ENCODE measurements around the gene HSPA2. TPM values are rescaled to one million over a fixed set of nuclear protein-coding genes. Genes with fewer than 3 reads are reported as not detected.

Gene HSPA2
- total RNA-seq, 1 experiment from 2014 or later, result 30.2 TPM

- TF ChIP-seq, protein P1, sequence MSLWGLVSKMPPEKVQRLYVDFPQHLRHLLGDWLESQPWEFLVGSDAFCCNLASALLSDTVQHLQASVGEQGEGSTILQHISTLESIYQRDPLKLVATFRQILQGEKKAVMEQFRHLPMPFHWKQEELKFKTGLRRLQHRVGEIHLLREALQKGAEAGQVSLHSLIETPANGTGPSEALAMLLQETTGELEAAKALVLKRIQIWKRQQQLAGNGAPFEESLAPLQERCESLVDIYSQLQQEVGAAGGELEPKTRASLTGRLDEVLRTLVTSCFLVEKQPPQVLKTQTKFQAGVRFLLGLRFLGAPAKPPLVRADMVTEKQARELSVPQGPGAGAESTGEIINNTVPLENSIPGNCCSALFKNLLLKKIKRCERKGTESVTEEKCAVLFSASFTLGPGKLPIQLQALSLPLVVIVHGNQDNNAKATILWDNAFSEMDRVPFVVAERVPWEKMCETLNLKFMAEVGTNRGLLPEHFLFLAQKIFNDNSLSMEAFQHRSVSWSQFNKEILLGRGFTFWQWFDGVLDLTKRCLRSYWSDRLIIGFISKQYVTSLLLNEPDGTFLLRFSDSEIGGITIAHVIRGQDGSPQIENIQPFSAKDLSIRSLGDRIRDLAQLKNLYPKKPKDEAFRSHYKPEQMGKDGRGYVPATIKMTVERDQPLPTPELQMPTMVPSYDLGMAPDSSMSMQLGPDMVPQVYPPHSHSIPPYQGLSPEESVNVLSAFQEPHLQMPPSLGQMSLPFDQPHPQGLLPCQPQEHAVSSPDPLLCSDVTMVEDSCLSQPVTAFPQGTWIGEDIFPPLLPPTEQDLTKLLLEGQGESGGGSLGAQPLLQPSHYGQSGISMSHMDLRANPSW (CRISPR knock-in tag; conservative IDR thresholded peaks at IDR 0.05; ENCODE audit: low read depth), result no peak
Measured at GRCh38 chr14:64574371-64575107, 34.0 kb downstream of the HSPA2 start (continued).

- no peak for DNase-seq (ENCODE audit: low spot score)
- no peak for ATAC-seq
- peaks cover 43% of the 10 kb centered on the region for H3K4me1 Mint-ChIP-seq
- TF ChIP-seq TP53 (CRISPR knock-in tag; IDR thresholded peaks at IDR 0.05) (no peak), ZNF219 (CRISPR knock-in tag; IDR thresholded peaks at IDR 0.05; ENCODE audit: borderline replicate concordance) (no peak), NFATC4 (CRISPR knock-in tag; IDR thresholded peaks at IDR 0.05) (no peak), FOXK1 (CRISPR knock-in tag; IDR thresholded peaks at IDR 0.05) (no peak), CREM (CRISPR knock-in tag; IDR thresholded peaks at IDR 0.05) (no peak), IRF2 (CRISPR knock-in tag; IDR thresholded peaks at IDR 0.05; ENCODE audit: borderline replicate concordance, low read depth) (no peak), ZBTB21 (CRISPR knock-in tag; IDR thresholded peaks at IDR 0.05; ENCODE audit: borderline replicate concordance) (no peak), SOX15 (CRISPR knock-in tag; IDR thresholded peaks at IDR 0.05) (no peak), CTCF (IDR thresholded peaks at IDR 0.05) (no peak), ETV6 (CRISPR knock-in tag; IDR thresholded peaks at IDR 0.05) (no peak)
- TF ChIP-seq, protein P2, sequence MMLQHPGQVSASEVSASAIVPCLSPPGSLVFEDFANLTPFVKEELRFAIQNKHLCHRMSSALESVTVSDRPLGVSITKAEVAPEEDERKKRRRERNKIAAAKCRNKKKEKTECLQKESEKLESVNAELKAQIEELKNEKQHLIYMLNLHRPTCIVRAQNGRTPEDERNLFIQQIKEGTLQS (CRISPR knock-in tag; conservative IDR thresholded peaks at IDR 0.05), result no peak
- ChIA-PET POLR2A (no interaction called here), CTCF (no interaction called here)
- 0 out of 2 replicates have a peak, but pooled peaks cover 2% of the 10 kb centered on the region for H3K36me3 Mint-ChIP-seq
- H3K9me3 Mint-ChIP-seq, result no peaks in the 10 kb centered on the region
- no peaks in the 10 kb centered on the region for H3K27me3 Mint-ChIP-seq (ENCODE audit: low read depth)
- no peak overlapping the region for H3K4me3 Mint-ChIP-seq
- peak overlapping the region; percentile 3; the same call in 1 of the 2 replicates for H3K27ac Mint-ChIP-seq
Measured at GRCh38 chr14:64577211-64577610, 36.7 kb downstream of the HSPA2 start.

DNA sequence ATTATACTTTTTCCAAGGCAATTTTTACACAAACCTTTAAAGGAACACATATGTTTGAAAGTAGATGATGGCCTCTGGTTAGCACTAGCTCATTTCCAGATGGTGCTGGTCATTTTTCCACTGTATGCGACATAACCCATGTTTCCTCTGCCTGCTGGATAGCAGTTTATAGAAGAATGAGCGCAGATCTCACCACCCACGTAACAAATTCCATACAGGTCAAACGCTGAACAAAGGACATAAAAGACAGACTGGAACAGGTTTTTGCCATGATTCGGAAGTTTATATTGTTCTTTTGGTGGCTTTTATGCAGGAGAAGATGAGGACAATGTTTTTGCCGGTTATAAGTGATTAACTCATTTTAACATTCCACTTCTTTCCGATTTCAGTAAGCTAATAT is 39.9 kb downstream of the HSPA2 start:
- H3K36me3 Mint-ChIP-seq, result 0 out of 2 replicates have a peak, but pooled peaks cover 2% of the 10 kb centered on the region
- no peak for DNase-seq (ENCODE audit: low spot score)
- POLR2A ChIA-PET, result no interaction called here
- no peaks in the 10 kb centered on the region for H3K9me3 Mint-ChIP-seq
- CTCF ChIA-PET, result interaction anchor here (0.9 to 1.2 kb wide), 3 partner anchors 57 to 184 kb away, joined by 3 to 4 read pairs (median 3); no protein-coding TSS in a partner anchor
- no peak overlapping the region for H3K4me3 Mint-ChIP-seq
- no peak for ATAC-seq
- peaks cover 28% of the 10 kb centered on the region for H3K4me1 Mint-ChIP-seq
- no peaks in the 10 kb centered on the region for H3K27me3 Mint-ChIP-seq (ENCODE audit: low read depth)
- no peak overlapping the region for H3K27ac Mint-ChIP-seq
- no peak for TF ChIP-seq MAX (CRISPR knock-in tag; IDR thresholded peaks at IDR 0.05)
- no peak for TF ChIP-seq HMGXB4 (CRISPR knock-in tag; IDR thresholded peaks at IDR 0.05)
- no peak for TF ChIP-seq ZNF219 (CRISPR knock-in tag; IDR thresholded peaks at IDR 0.05; ENCODE audit: borderline replicate concordance)
- no peak for TF ChIP-seq FOXJ3 (CRISPR knock-in tag; IDR thresholded peaks at IDR 0.05; ENCODE audit: borderline replicate concordance)
- TF ChIP-seq RELA (CRISPR knock-in tag; IDR thresholded peaks at IDR 0.05; ENCODE audit: borderline replicate concordance), result no peak
- no peak for TF ChIP-seq PRDM15 (CRISPR knock-in tag; IDR thresholded peaks at IDR 0.05)
